Body of pancreas (tissue), 4 donors: ENCODE data around the gene KCNIP4.

ENCODE experiments used
- CTCF ChIP-seq, 7 experiments: fragments of 450-650 bp in 4 of 7; fragments of 200-600 bp in 3 of 7; sonication (generic) in 3 of 7; IDR thresholded peaks; one replicate each; pipeline ENCODE4 v1.5.1; 2016 to 2019; ENCODE audit warnings: antibody characterized with exemption in 7 of 7
- POLR2A ChIP-seq, 3 donors: fragments of 450-650 bp; IDR thresholded peaks; one replicate each; pipeline ENCODE4 v1.6.1; 2016; ENCODE audit warnings: antibody characterized with exemption in 3 of 3, mild to moderate bottlenecking in 2 of 3

- no peak for TF ChIP-seq CTCF (IDR thresholded peaks at IDR 0.05)
- TF ChIP-seq POLR2A (IDR thresholded peaks at IDR 0.05), result no peak
These were observed 63.3 kb downstream of the KCNIP4 start for GRCh38 chr4:21885241-21885640.
